Erythroblast (primary cell): Measurements from ENCODE around the gene MRPL37.

Source experiments
- GATA1 ChIP-seq: IDR thresholded peaks from 2 replicates; pipeline ENCODE4 v1.6.1; 2011; ENCODE audit warnings: low read depth, mild to moderate bottlenecking, control low read depth, low read length, moderate library complexity
- POLR2A ChIP-seq: IDR thresholded peaks from 2 replicates; pipeline ENCODE4 v1.6.1; 2011; ENCODE audit warnings: mild to moderate bottlenecking, low read length

GRCh38 chr1:54225378-54225777, 25.4 kb downstream of the MRPL37 start:
- no peak for TF ChIP-seq POLR2A
- no peak for TF ChIP-seq GATA1
